HFFc6 (cell line): ENCODE measurements around the gene CRTC2. TPM values are rescaled to one million over a fixed set of nuclear protein-coding genes. Genes with fewer than 3 reads are reported as not detected.

Experiments used
- DNase-seq: peaks from one replicate; pipeline ENCODE4 v3.0.0-alpha.2; 2018
- H3K27ac Mint-ChIP-seq: 2 replicates; pipeline ENCODE4 v1.8.0; 2020; ENCODE audit warnings: mild to moderate bottlenecking, mixed read lengths
- H3K27me3 Mint-ChIP-seq: 2 replicates; pipeline ENCODE4 v1.8.0; 2021; ENCODE audit warnings: mild to moderate bottlenecking, moderate library complexity, mixed read lengths; ENCODE audit not compliant: insufficient read depth
- H3K36me3 Mint-ChIP-seq: 2 replicates; pipeline ENCODE4 v1.8.0; 2021; ENCODE audit warnings: low read depth, mixed read lengths
- H3K4me1 Mint-ChIP-seq: 2 replicates; pipeline ENCODE4 v1.8.0; 2020; ENCODE audit warnings: low read depth, mixed read lengths
- H3K4me3 Mint-ChIP-seq: 2 replicates; pipeline ENCODE4 v1.8.0; 2020; ENCODE audit warnings: mild to moderate bottlenecking, moderate library complexity, mixed read lengths
- H3K9me3 Mint-ChIP-seq: 2 replicates; pipeline ENCODE4 v1.8.0; 2020; ENCODE audit warnings: mild to moderate bottlenecking, mixed read lengths
- CTCF ChIP-seq: fragments of 200-600 bp; sonication (generic); IDR thresholded peaks from 2 replicates; pipeline ENCODE4 v1.5.0; 2021; ENCODE audit warnings: antibody characterized with exemption, mild to moderate bottlenecking
- total RNA-seq, 6 experiments: library from RNA; stranded (reverse); fragmentation: NEBNext Ultra II Directional; extraction: Animal tissue kit (Norgen Biotek cat#: 25700); gene quantifications; 2 replicates in 1 of 6; 3 replicates in 5 of 6; pipeline ENCODE4 v1.2.3, GENCODE V29; 2021

CRTC2 gene
- total RNA-seq, 6 experiments from 2014 or later: 22.3 to 31.3 (median 29.1) TPM

- no peak for DNase-seq
- H3K36me3 Mint-ChIP-seq: peaks cover 10% of the 10 kb centered on the region
- H3K27ac Mint-ChIP-seq: peak overlapping the region; percentile 81; the same call in 1 of the 2 replicates
- peak overlapping the region; percentile 90 for H3K4me3 Mint-ChIP-seq
- H3K9me3 Mint-ChIP-seq: no peaks in the 10 kb centered on the region
- no peak for TF ChIP-seq CTCF
- peaks cover 4% of the 10 kb centered on the region for H3K27me3 Mint-ChIP-seq
- H3K4me1 Mint-ChIP-seq: peaks cover 21% of the 10 kb centered on the region
These were observed 13.6 kb downstream of the CRTC2 start for GRCh38 chr1:153944827-153945117.

GRCh38 chr1:153944005-153944826 lies 14.2 kb downstream of the CRTC2 start:
- Mint-ChIP-seq H3K36me3 (peaks cover 16% of the 10 kb centered on the region), H3K27ac (peak overlapping the region; percentile 81), H3K27me3 (peaks cover 4% of the 10 kb centered on the region), H3K9me3 (no peaks in the 10 kb centered on the region), H3K4me1 (peaks cover 21% of the 10 kb centered on the region), H3K4me3 (peak overlapping the region; percentile 90; the same call in 1 of the 2 replicates)
- no peak for TF ChIP-seq CTCF
- DNase-seq: no peak

GRCh38 chr1:153942766-153943549 lies 15.5 kb downstream of the CRTC2 start:
- Mint-ChIP-seq H3K27me3 (peaks cover 4% of the 10 kb centered on the region), H3K9me3 (no peaks in the 10 kb centered on the region), H3K4me1 (peaks cover 21% of the 10 kb centered on the region), H3K4me3 (no peak overlapping the region), H3K27ac (no peak overlapping the region), H3K36me3 (peaks cover 20% of the 10 kb centered on the region)
- no peak for TF ChIP-seq CTCF
- no peak for DNase-seq

GRCh38 chr1:153941826-153942725 lies 16.3 kb downstream of the CRTC2 start:
- Mint-ChIP-seq H3K4me1 (peaks cover 19% of the 10 kb centered on the region), H3K27ac (no peak overlapping the region), H3K9me3 (no peaks in the 10 kb centered on the region), H3K4me3 (no peak overlapping the region), H3K36me3 (peaks cover 25% of the 10 kb centered on the region), H3K27me3 (peaks cover 4% of the 10 kb centered on the region)
- no peak for DNase-seq
- no peak for TF ChIP-seq CTCF

GRCh38 chr1:153940756-153941155 lies 17.7 kb downstream of the CRTC2 start:
- H3K4me3 Mint-ChIP-seq: no peak overlapping the region
- DNase-seq: no peak
- no peak for TF ChIP-seq CTCF
- peaks cover 4% of the 10 kb centered on the region for H3K27me3 Mint-ChIP-seq
- H3K9me3 Mint-ChIP-seq: no peaks in the 10 kb centered on the region
- peaks cover 31% of the 10 kb centered on the region for H3K36me3 Mint-ChIP-seq
- peaks cover 13% of the 10 kb centered on the region for H3K4me1 Mint-ChIP-seq
- H3K27ac Mint-ChIP-seq: no peak overlapping the region
